ENCODE measurements around the gene CRABP2. TPM values are rescaled to one million over a fixed set of nuclear protein-coding genes. Genes with fewer than 3 reads are reported as not detected.

The CRABP2 gene
- total and polyA plus RNA-seq, 2 donors (not counting 3 experiments of a cell fraction or from before 2014, with no cell fraction given), result 0.32 to 1.0 TPM

- Histone ChIP-seq H4K20me1 (replicated peaks; ENCODE audit: control insufficient read depth, extremely low read depth, insufficient read depth, low read length) (no peaks in the 10 kb centered on the region), H3K36me3 (ENCODE audit: control insufficient read depth in 2 of 2, extremely low read depth in 1 of 2, insufficient read depth in 2 of 2, low read length in 2 of 2) (peaks cover 0 to 6% of the 10 kb centered on the region in 2 experiments), H3K9me1 (replicated peaks; ENCODE audit: control insufficient read depth, extremely low read depth, insufficient read depth, low read length) (no peaks in the 10 kb centered on the region), H2AFZ (ENCODE audit: low read depth, low read length) (no peak overlapping the region), H3K27ac (ENCODE audit: insufficient read depth, low read depth, low read length) (no peak overlapping the region), H3K9me3 (replicated peaks; ENCODE audit: control insufficient read depth, insufficient read depth, low read length) (no peaks in the 10 kb centered on the region), H3K27me3 (ENCODE audit: control insufficient read depth in 2 of 2, insufficient read depth in 2 of 2, low read length in 2 of 2) (no peaks in the 10 kb centered on the region), H3K9ac (replicated peaks; ENCODE audit: extremely low read depth, insufficient read depth, low read length) (no peak overlapping the region), H3K4me2 (ENCODE audit: insufficient read depth, low read length) (no peak overlapping the region), H3K4me1 (ENCODE audit: control insufficient read depth, extremely low read depth, insufficient read depth, low read length) (peaks cover 22% of the 10 kb centered on the region), H3K4me3 (replicated peaks in 1 of 3; ENCODE audit: insufficient read depth in 1 of 3, low read depth in 1 of 3, low read length in 3 of 3) (no peak overlapping the region), H3K79me2 (ENCODE audit: control insufficient read depth, insufficient read depth, low read length) (peaks cover 21% of the 10 kb centered on the region)
- BruUV-seq (replicated peaks), result no TSS peak
- ChIA-PET POLR2A (no interaction called here), CTCF (interaction anchor here (0.7 to 1.4 kb wide), 2 partner anchors 11 to 55 kb away, joined by 3 to 5 read pairs; no protein-coding TSS in a partner anchor)
- dilution Hi-C loops (cut with MboI; ENCODE audit: extremely low pct_ligation_motif_present, low sequenced_read_pairs), result no loop called here
- intact Hi-C loops (cut with micrococcal nuclease), result no loop called here
- TF ChIP-seq EZH2 (IDR thresholded peaks at IDR 0.05; ENCODE audit: borderline replicate concordance, low read depth, low read length, severe bottlenecking) (no peak), GATA2 (IDR thresholded peaks at IDR 0.05; ENCODE audit: insufficient read depth, insufficient read length, low read depth, low read length) (no peak), POLR2AphosphoS5 (IDR thresholded peaks at IDR 0.05; ENCODE audit: insufficient read depth, low read depth, low read length) (no peak), FOS (IDR thresholded peaks at IDR 0.05; ENCODE audit: borderline replicate concordance, insufficient read depth, low read length) (no peak), MAX (IDR thresholded peaks at IDR 0.05; ENCODE audit: insufficient read depth, insufficient read length) (no peak), POLR2A (IDR thresholded peaks at IDR 0.05; ENCODE audit: low read depth, low read length) (no peak)
- DNase-seq (ENCODE audit: low read depth, low spot score), result no peak
- FAIRE-seq, result no peak
These were observed 34.6 kb downstream of the CRABP2 start for GRCh38 chr1:156670791-156671190.

- Histone ChIP-seq H3K36me3 (ENCODE audit: control insufficient read depth in 2 of 2, extremely low read depth in 1 of 2, insufficient read depth in 2 of 2, low read length in 2 of 2) (peaks cover 0 to 6% of the 10 kb centered on the region in 2 experiments), H3K4me3 (replicated peaks in 1 of 3; ENCODE audit: insufficient read depth in 1 of 3, low read depth in 1 of 3, low read length in 3 of 3) (no peak overlapping the region), H3K4me1 (ENCODE audit: control insufficient read depth, extremely low read depth, insufficient read depth, low read length) (peaks cover 19% of the 10 kb centered on the region), H3K9me3 (replicated peaks; ENCODE audit: control insufficient read depth, insufficient read depth, low read length) (no peaks in the 10 kb centered on the region), H3K79me2 (ENCODE audit: control insufficient read depth, insufficient read depth, low read length) (peaks cover 17% of the 10 kb centered on the region), H3K4me2 (ENCODE audit: insufficient read depth, low read length) (no peak overlapping the region), H3K9me1 (replicated peaks; ENCODE audit: control insufficient read depth, extremely low read depth, insufficient read depth, low read length) (no peaks in the 10 kb centered on the region), H3K27me3 (ENCODE audit: control insufficient read depth in 2 of 2, insufficient read depth in 2 of 2, low read length in 2 of 2) (no peaks in the 10 kb centered on the region), H3K27ac (ENCODE audit: insufficient read depth, low read depth, low read length) (no peak overlapping the region), H4K20me1 (replicated peaks; ENCODE audit: control insufficient read depth, extremely low read depth, insufficient read depth, low read length) (no peaks in the 10 kb centered on the region), H3K9ac (replicated peaks; ENCODE audit: extremely low read depth, insufficient read depth, low read length) (no peak overlapping the region), H2AFZ (ENCODE audit: low read depth, low read length) (no peak overlapping the region)
- POLR2A ChIA-PET, result no interaction called here
- FAIRE-seq (no peak), DNase-seq (ENCODE audit: low read depth, low spot score) (no peak)
- intact Hi-C loops (cut with micrococcal nuclease) (no loop called here), dilution Hi-C loops (cut with MboI; ENCODE audit: extremely low pct_ligation_motif_present, low sequenced_read_pairs) (no loop called here)
- no peak for TF ChIP-seq POLR2A (IDR thresholded peaks at IDR 0.05; ENCODE audit: low read depth, low read length)
- TF ChIP-seq MYC (IDR thresholded peaks at IDR 0.05; ENCODE audit: low read depth, low read length), result no peak
- TF ChIP-seq MAX (IDR thresholded peaks at IDR 0.05; ENCODE audit: insufficient read depth, insufficient read length), result no peak
- no peak for TF ChIP-seq EZH2 (IDR thresholded peaks at IDR 0.05; ENCODE audit: borderline replicate concordance, low read depth, low read length, severe bottlenecking)
- no peak for TF ChIP-seq POLR2AphosphoS5 (IDR thresholded peaks at IDR 0.05; ENCODE audit: insufficient read depth, low read depth, low read length)
- no peak for TF ChIP-seq CTCF (IDR thresholded peaks at IDR 0.05; ENCODE audit: extremely low read depth in 1 of 2, insufficient read depth in 1 of 2, low read depth in 1 of 2, low read length in 2 of 2)
- TF ChIP-seq GATA2 (IDR thresholded peaks at IDR 0.05; ENCODE audit: insufficient read depth, insufficient read length, low read depth, low read length), result no peak
- TF ChIP-seq JUN (IDR thresholded peaks at IDR 0.05; ENCODE audit: borderline replicate concordance, insufficient read depth, insufficient read length, low read depth), result no peak
- no peak for TF ChIP-seq FOS (IDR thresholded peaks at IDR 0.05; ENCODE audit: borderline replicate concordance, insufficient read depth, low read length)
- no TSS peak for BruUV-seq (replicated peaks)
- CTCF ChIA-PET, result interaction anchor here (0.7 to 1.4 kb wide), 2 partner anchors 12 to 56 kb away, joined by 3 to 5 read pairs; no protein-coding TSS in a partner anchor
These were observed 35.0 kb downstream of the CRABP2 start for GRCh38 chr1:156670359-156670758.

Data from endothelial cell of umbilical vein (primary cell).